ENCODE results near the gene TTC31.
"Not testable (repeated sequence)": the region's sequence is repeated elsewhere in the genome, so short reads cannot be mapped to it uniquely, and the experiment has no call there.

TTC31 gene

GRCh38 chr2:74457549-74458131 is 25.2 kb upstream of the TTC31 start:
- DNase-seq = peak; percentile 64 to 84 (median 71)

GRCh38 chr2:74458132-74458937 is 24.5 kb upstream of the TTC31 start, which contains the start of gene WBP1:
Gene WBP1, plus strand, starts transcription at chr2:74458438. Its CDS starts 165 bp downstream, at chr2:74458603.
- DNase-seq = peak; percentile 97 to 100 (median 99)

GRCh38 chr2:74458938-74459363 is 23.9 kb upstream of the TTC31 start:
- no peak for DNase-seq

GRCh38 chr2:74459503-74460118 is 23.3 kb upstream of the TTC31 start:
- DNase-seq = not testable (repeated sequence)

- DNase-seq = not testable (repeated sequence)
Observed at GRCh38 chr2:74460187-74460586, 22.7 kb upstream of the TTC31 start.

GRCh38 chr2:74461187-74462053 is 21.5 kb upstream of the TTC31 start:
- DNase-seq = no peak

- no peak for DNase-seq
Observed at GRCh38 chr2:74462054-74462785, 20.7 kb upstream of the TTC31 start.

- no peak for DNase-seq
Observed at GRCh38 chr2:74462786-74463105, 20.1 kb upstream of the TTC31 start.

- DNase-seq = no peak
Observed at GRCh38 chr2:74464406-74464805, 18.5 kb upstream of the TTC31 start.

GRCh38 chr2:74470742-74471141 is 12.1 kb upstream of the TTC31 start:
- not testable (repeated sequence) for DNase-seq

- DNase-seq = no peak
Observed at GRCh38 chr2:74471332-74472065, 11.4 kb upstream of the TTC31 start.

GRCh38 chr2:74472086-74472944 is 10.6 kb upstream of the TTC31 start, which contains the start of gene MRPL53:
Gene MRPL53, minus strand, starts transcription at chr2:74472680. Its CDS starts 20 bp downstream, at chr2:74472660.
- DNase-seq = peak; percentile 92 to 97 (median 96)

- no peak for DNase-seq
Observed at GRCh38 chr2:74472945-74473258, 10.0 kb upstream of the TTC31 start.

GRCh38 chr2:74474481-74474880 is 8.4 kb upstream of the TTC31 start:
- no peak for DNase-seq

- no peak for DNase-seq
Observed at GRCh38 chr2:74474899-74475298, 8.0 kb upstream of the TTC31 start.

- DNase-seq = no peak
Observed at GRCh38 chr2:74481431-74481830, 1.4 kb upstream of the TTC31 start.

GRCh38 chr2:74481961-74482800 is 700 bp upstream of the TTC31 start:
- DNase-seq = peak; percentile 27 to 68 (median 39)

- DNase-seq = not testable (repeated sequence)
Observed at GRCh38 chr2:74483675-74484164, 839 bp downstream of the TTC31 start.

- no peak for DNase-seq
Observed at GRCh38 chr2:74486141-74486540, 3.3 kb downstream of the TTC31 start.
